Mucosa of rectum (tissue), 2 donors: Measurements from ENCODE around the gene TRIM56.
"Not testable (repeated sequence)": the region's sequence is repeated elsewhere in the genome, so short reads cannot be mapped to it uniquely, and the experiment has no call there.

ENCODE experiments used
- H3K27ac ChIP-seq, 2 donors: one replicate each; pipeline ENCODE4 v1.7.0; 2013; ENCODE audit warnings: inconsistent platforms in 2 of 2, low read depth in 2 of 2, low read length in 2 of 2
- H3K27me3 ChIP-seq, 2 donors: one replicate each; pipeline ENCODE4 v1.7.0; 2013; ENCODE audit warnings: low read length in 2 of 2; ENCODE audit not compliant: control insufficient read depth in 2 of 2, insufficient read depth in 2 of 2
- H3K36me3 ChIP-seq, 2 donors: one replicate each; pipeline ENCODE4 v1.7.0; 2013; ENCODE audit warnings: low read length in 2 of 2; ENCODE audit not compliant: control insufficient read depth in 2 of 2, insufficient read depth in 2 of 2
- H3K4me1 ChIP-seq, 2 donors: one replicate each; pipeline ENCODE4 v1.7.0; 2013; ENCODE audit warnings: low read length in 2 of 2, mild to moderate bottlenecking in 1 of 2; ENCODE audit not compliant: control insufficient read depth in 2 of 2, insufficient read depth in 2 of 2
- H3K4me3 ChIP-seq, 2 donors: one replicate each; pipeline ENCODE4 v1.7.0; 2013; ENCODE audit warnings: low read length in 2 of 2
- H3K9ac ChIP-seq, 2 donors: one replicate each; pipeline ENCODE4 v1.7.0; 2013; ENCODE audit warnings: low read length in 2 of 2, low read depth in 1 of 2, mild to moderate bottlenecking in 1 of 2
- H3K9me3 ChIP-seq, 2 donors: one replicate each; pipeline ENCODE4 v1.7.0; 2013; ENCODE audit warnings: low read length in 2 of 2; ENCODE audit not compliant: control insufficient read depth in 2 of 2
- donor health status: healthy.
- donor health status: Normal muscosa, but diverticular disease.

Gene TRIM56

DNA sequence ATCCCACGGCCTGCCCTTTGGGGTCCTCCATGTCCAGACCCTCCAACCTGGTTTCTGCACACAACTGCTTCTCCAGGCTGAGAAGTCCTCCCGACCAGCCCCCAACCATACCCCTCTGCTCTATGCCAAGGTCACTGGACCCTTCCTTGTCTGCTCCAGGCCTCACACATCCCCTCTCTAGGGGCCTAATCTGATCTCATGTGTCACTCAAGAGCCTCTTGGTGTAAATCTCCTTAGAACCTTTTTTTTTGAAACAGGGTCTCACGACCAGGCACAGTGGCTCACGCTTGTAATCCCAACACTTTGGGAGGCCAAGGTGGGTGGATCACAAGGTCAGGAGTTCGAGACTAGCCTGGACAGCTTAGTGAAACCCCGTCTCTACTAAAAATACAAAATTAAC lies 24.1 kb downstream of the TRIM56 start:
- Histone ChIP-seq H3K36me3 (no peaks in the 10 kb centered on the region), H3K4me1 (no peaks in the 10 kb centered on the region), H3K9ac (no peak overlapping the region), H3K9me3 (no peaks in the 10 kb centered on the region), H3K4me3 (no peak overlapping the region), H3K27me3 (no peaks in the 10 kb centered on the region), H3K27ac (no peak overlapping the region)

DNA sequence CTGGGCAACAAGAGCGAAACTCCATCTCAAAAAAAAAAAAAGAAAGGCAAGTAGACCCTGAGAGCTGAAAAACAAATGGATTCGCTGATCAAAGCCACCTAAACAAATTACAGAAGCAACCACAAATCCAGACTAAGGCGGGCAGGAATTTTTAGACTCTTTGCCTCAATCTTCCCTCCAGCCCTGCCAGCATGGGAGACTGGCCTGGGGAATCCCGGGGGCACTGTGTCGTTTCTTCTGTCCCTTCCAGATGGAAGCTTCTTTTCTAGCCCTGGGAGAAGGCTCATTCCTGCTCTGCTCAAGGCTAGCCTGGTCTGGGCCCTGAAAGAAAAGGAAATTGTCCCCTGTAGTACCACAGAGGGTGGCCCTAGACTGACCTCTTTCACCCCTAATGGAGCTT lies 26.0 kb downstream of the TRIM56 start:
- no peak overlapping the region for H3K27ac ChIP-seq

GRCh38 chr7:101112233-101112632 lies 27.0 kb downstream of the TRIM56 start:
- Histone ChIP-seq H3K9ac (no peak overlapping the region), H3K4me1 (no peaks in the 10 kb centered on the region), H3K27me3 (no peaks in the 10 kb centered on the region), H3K4me3 (no peak overlapping the region), H3K27ac (no peak overlapping the region), H3K36me3 (no peaks in the 10 kb centered on the region), H3K9me3 (no peaks in the 10 kb centered on the region)

More for the DNA sequence above, 26.0 kb downstream of the TRIM56 start:
- no peaks in the 10 kb centered on the region for H3K4me1 ChIP-seq
- no peak overlapping the region for H3K4me3 ChIP-seq
- H3K27me3 ChIP-seq: no peaks in the 10 kb centered on the region
- H3K9ac ChIP-seq: no peak overlapping the region
- no peaks in the 10 kb centered on the region for H3K36me3 ChIP-seq
- no peaks in the 10 kb centered on the region for H3K9me3 ChIP-seq

GRCh38 chr7:101113140-101113539 lies 27.9 kb downstream of the TRIM56 start:
- H3K9ac ChIP-seq, H3K27ac ChIP-seq, H3K36me3 ChIP-seq, H3K27me3 ChIP-seq, H3K9me3 ChIP-seq, H3K4me1 ChIP-seq, H3K4me3 ChIP-seq: not testable (repeated sequence)

DNA sequence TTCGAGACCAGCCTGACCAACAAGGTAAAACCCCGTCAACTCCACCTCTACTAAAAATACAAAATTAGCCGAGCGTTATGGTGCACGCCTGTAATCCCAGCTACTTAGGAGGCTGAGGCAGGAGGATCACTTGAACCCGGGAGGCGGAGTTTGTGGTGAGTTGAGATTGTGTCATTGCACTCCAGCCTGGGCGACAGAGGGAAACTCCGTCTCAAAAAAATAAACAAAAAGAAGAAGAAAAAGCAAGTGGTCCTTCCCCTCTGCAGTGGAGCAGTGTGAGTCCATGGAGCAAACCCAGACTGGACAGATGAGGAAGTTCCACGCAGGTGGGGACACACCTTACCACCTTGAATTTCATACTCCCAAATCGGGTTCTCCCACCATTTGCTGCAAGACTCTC lies 28.6 kb downstream of the TRIM56 start:
- Histone ChIP-seq H3K4me1 (no peaks in the 10 kb centered on the region), H3K27me3 (no peaks in the 10 kb centered on the region), H3K9ac (no peak overlapping the region), H3K4me3 (no peak overlapping the region), H3K9me3 (no peaks in the 10 kb centered on the region), H3K36me3 (no peaks in the 10 kb centered on the region), H3K27ac (no peak overlapping the region)

GRCh38 chr7:101114492-101114891 lies 29.2 kb downstream of the TRIM56 start:
- Histone ChIP-seq H3K9me3 (no peaks in the 10 kb centered on the region), H3K36me3 (no peaks in the 10 kb centered on the region), H3K4me1 (no peaks in the 10 kb centered on the region), H3K27ac (no peak overlapping the region), H3K27me3 (no peaks in the 10 kb centered on the region), H3K4me3 (no peak overlapping the region), H3K9ac (no peak overlapping the region)

DNA sequence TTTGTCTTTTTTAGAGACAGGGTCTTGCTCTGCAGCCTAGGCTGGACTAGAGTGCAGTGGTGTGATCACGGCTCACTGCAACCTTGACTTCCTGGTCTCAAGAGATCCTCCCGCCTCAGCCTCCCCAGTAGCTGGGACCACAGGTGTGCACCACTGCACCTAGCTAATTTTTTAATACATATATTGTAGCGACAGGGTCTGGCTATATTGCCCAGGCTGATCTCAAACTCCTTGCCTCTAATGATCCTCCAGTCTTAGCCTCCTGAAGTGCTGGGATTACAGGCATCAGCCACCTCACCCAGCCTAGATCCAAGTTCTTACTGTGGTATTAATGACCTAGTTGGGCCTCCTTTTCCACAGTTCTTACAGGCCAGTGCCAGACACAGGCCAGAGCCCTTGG lies 29.9 kb downstream of the TRIM56 start:
- no peaks in the 10 kb centered on the region for H3K9me3 ChIP-seq
- H3K4me3 ChIP-seq: no peak overlapping the region
- no peaks in the 10 kb centered on the region for H3K4me1 ChIP-seq
- no peaks in the 10 kb centered on the region for H3K27me3 ChIP-seq
- H3K9ac ChIP-seq: no peak overlapping the region
- H3K36me3 ChIP-seq: no peaks in the 10 kb centered on the region
- H3K27ac ChIP-seq: no peak overlapping the region

- no peak overlapping the region for H3K27ac ChIP-seq
- H3K4me1 ChIP-seq: no peaks in the 10 kb centered on the region
- H3K9me3 ChIP-seq: no peaks in the 10 kb centered on the region
- H3K4me3 ChIP-seq: no peak overlapping the region
- no peak overlapping the region for H3K9ac ChIP-seq
- H3K27me3 ChIP-seq: no peaks in the 10 kb centered on the region
- no peaks in the 10 kb centered on the region for H3K36me3 ChIP-seq
Measured at GRCh38 chr7:101116898-101117297, 31.6 kb downstream of the TRIM56 start.

DNA sequence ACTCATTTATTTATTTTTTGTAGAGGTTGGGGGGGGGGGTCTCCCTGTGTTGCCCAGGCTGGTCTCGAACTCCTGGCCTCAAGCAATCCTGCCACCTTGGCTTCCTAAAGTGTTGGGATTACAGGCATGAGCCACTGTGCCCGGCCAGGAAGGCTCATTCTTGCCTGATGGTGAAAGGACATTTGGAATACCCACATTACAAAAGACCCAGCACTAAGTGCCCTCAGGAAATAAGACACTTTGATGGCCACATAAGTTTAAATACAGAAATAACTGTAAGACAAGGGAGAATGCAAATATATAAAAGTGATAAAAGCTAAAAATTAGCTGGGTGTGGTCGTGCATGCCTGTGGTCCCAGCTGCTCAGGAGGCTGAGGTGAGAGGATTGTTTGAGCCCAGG lies 33.6 kb downstream of the TRIM56 start:
- Histone ChIP-seq H3K9ac (no peak overlapping the region), H3K27me3 (peaks cover 0 to 3% of the 10 kb centered on the region in 2 donors), H3K4me3 (no peak overlapping the region), H3K4me1 (peaks cover 0 to 6% of the 10 kb centered on the region in 2 donors), H3K36me3 (no peaks in the 10 kb centered on the region), H3K27ac (no peak overlapping the region), H3K9me3 (no peaks in the 10 kb centered on the region)

- Histone ChIP-seq H3K36me3 (no peaks in the 10 kb centered on the region), H3K27me3 (peaks cover 0 to 3% of the 10 kb centered on the region in 2 donors), H3K4me1 (peaks cover under 1 to 9% of the 10 kb centered on the region in 2 donors), H3K9me3 (no peaks in the 10 kb centered on the region), H3K27ac (no peak overlapping the region), H3K4me3 (no peak overlapping the region), H3K9ac (no peak overlapping the region)
Measured at GRCh38 chr7:101119876-101120275, 34.6 kb downstream of the TRIM56 start.

GRCh38 chr7:101120315-101120714 lies 35.0 kb downstream of the TRIM56 start:
- Histone ChIP-seq H3K4me1 (peaks cover 2 to 9% of the 10 kb centered on the region in 2 donors), H3K27me3 (peaks cover 0 to 3% of the 10 kb centered on the region in 2 donors), H3K9ac (no peak overlapping the region), H3K9me3 (no peaks in the 10 kb centered on the region), H3K4me3 (no peak overlapping the region), H3K27ac (no peak overlapping the region), H3K36me3 (no peaks in the 10 kb centered on the region)
